SW480 (cell line): ENCODE measurements around the gene NXT1.
"Not testable (repeated sequence)": the region's sequence is repeated elsewhere in the genome, so short reads cannot be mapped to it uniquely, and the experiment has no call there.

Source experiments
- DNase-seq: peaks from one replicate; pipeline ENCODE4 v3.0.0-alpha.2; 2016; ENCODE audit warnings: low spot score

NXT1 gene

GRCh38 chr20:23350196-23350903, at the start of gene NXT1:
Gene NXT1, plus strand, starts transcription at chr20:23350791. Its CDS starts 3,251 bp downstream, at chr20:23354042.
- peak; percentile 100 for DNase-seq

DNA sequence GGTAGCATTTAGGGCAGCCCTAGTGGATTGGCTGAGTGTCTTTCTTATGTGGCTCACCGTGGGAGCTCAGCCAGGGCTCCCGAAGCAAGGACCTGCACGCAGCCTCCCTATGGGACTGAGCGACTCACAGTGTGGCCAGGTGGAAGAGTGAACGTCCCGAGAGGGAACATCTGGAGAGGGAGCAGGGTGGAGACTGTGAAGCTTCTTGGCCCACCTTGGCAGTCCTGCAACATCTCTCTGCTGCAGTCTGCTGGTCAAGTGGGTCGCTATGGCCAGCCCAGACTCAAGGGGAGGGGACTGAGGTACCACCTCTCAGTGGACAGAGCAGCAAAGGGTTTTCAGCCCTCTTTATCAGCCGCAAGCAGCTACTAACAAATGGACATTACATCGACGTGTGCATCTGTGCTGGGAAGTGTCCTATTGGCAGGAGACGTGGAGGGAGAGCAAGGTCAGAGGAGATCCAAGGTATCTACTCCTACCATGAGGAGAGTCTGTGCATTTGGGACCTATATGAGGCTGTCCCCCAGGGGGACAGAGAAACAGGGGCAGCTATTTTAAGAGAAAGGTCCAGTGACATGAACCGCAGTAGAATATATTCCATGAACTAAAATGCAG, 49.0 kb upstream of the NXT1 start:
- DNase-seq, result no peak

DNA sequence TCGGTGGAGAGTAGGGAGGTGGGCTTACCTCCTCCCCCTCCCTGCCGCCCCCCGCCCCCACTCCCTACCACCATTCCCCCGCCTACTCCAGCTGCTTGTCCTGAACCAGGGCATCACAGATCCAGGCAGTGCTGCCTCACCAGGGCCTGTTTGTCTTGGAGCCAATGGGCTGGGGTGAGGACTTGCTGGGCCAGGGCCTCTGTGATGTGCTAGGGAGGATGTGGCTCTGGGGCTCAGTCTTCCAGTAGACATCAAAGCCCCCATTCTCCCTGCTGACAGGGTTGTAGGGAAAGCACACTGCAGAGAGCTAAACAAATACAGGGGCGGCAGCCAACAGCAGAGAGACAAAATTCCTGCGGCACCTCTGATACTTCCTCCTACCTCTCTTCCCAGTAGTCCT, 48.2 kb upstream of the NXT1 start:
- no peak for DNase-seq

DNA sequence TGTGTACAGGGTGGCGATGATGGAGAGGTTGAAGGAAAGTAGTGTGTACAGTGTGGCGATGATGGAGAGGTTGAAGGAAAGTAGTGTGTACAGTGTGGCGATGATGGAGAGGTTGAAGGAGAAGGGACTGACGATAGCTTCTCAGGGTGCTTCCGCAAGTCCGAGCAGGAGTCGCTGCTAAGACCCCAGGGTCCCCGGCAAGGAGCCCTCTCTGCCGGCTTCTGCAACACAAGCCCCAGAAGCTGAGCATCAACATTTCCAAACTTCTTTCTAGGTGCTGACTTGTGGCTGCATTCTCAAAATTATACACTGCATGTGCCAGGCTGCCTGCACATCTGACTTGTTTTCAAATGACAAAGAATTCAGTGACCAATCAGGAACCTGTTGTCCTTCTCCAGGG, 47.8 kb upstream of the NXT1 start:
- DNase-seq, result no peak

DNA sequence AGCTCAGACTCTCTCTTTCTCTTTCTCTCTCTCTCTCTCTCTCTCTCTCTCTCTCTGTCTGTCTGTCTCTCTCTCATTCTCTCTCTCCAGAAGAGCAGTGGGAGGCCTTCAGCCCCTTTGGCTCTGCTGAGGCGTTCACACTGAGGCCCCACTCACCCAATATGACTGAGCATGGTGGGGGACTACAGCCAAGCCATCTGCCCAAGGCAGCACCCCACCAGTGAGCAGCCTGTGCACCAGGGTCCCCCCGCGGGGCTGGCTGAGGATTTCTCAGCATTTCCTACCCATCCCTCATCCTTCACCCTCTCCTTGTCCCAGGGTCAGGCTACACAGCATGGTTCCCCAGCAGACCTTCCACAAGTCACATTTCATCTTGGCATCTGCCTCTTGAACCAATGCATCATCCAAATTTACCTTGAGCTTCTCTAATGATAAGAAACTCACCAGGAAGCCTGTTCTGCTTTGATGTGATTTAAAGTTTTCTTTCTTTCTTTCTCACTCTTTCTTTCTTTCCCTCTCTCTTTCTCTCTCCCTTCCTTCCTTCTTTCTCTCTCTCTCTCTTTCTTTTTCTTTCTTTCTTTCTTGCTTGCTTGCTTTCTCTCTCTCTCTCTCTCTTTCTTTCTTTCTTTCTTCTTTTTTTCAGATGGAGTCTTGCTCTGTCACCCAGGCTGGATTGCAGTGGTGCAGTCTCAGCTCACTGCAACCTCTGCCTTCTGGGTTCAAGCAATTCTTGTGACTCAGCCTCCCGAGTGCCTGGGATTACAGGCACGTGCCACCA, 47.1 kb upstream of the NXT1 start:
- DNase-seq, result no peak

GRCh38 chr20:23304616-23305015, 46.0 kb upstream of the NXT1 start:
- no peak for DNase-seq

- DNase-seq, result no peak
These were observed 45.5 kb upstream of the NXT1 start for GRCh38 chr20:23305098-23305497.

DNA sequence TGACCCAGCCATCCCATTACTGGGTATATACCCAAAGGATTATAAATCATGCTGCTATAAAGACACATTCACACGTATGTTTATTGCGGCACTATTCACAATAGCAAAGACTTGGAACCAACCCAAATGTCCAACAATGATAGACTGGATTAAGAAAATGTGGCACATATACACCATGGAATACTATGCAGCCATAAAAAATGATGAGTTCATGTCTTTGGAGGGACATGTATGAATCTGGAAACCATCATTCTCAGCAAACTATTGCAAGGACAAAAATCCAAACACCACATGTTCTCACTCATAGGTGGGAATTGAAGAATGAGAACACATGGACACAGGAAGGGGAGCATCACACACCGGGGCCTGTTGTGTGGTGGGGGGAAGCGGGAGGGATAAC, 43.2 kb upstream of the NXT1 start:
- not testable (repeated sequence) for DNase-seq

DNA sequence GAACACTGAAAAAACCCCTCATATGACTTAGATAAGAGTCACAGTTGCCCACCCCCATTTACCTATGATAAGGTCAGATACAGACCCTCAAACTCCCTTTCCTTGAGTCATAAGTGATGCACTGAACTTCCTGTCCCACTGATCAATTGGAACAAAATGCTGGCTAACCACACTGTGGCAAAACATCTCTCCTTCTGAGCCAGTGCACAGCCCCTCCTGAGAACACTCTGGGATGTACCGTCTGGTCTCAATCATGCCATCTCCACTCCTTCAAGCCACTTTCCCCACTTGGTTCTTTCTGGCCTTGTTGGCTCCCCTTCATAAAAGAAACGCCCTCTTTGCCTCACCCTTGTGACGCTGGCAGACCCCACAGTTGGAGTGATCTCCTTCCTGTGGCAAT, 42.6 kb upstream of the NXT1 start:
- DNase-seq, result no peak

DNA sequence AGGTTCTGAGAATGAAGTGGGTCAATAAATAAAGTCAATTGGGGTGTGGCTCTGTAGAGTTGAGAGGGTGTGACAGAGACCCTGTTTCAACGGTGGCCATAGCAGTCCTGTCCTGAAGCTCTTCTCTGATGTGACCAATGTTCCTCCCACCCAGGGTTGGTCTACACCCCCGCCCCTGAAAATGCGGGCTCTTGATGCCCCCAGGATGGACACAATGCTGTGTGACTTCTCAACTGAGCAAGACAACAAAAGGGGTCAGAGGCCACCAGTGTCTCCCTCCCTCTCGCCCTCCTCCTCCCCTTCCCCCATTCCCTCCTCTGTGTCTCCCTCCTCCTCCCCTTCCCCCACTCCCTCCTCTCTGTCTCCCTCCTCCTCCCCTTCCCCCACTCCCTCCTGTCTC, 41.7 kb upstream of the NXT1 start:
- DNase-seq, result no peak

DNA sequence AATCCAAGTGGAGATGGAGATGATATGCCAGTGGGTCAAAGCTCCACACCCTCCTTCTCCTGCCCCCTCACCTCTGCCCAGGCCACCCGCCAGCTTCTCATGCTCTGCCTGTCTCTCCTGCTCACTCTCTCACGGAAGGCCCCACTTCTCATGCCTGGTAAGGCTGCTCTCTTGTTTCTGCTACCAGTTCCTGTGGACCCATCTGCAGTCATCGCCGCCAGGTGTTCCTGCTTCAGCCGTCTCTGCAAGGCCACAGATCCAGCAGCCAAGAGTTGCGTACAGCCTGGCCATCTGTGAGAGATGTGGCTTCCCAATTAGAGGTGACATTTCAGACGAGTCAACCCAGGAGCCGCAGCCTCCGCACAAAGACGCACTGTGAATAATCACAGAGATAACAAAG, 40.8 kb upstream of the NXT1 start:
- DNase-seq, result no peak

- no peak for DNase-seq
These were observed 38.6 kb upstream of the NXT1 start for GRCh38 chr20:23311947-23312506.

DNA sequence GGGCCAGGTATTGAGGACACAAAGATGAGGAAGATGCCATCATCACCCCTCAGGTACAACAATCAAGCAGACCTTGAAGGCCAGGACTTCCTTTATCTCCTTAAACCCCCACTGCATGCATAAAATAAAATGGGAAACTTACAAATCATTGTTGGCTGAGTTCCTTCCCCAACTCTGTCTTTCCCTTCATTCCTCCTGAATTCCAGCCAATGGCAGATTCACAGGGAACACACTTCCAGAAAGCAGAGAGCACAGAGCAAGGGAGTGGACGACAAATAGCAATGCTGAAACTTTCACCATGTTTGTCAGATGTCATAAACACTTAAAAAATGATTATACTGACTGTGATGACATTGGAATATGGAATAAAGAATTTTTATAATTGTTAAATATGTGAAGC, 37.3 kb upstream of the NXT1 start:
- DNase-seq, result no peak

DNA sequence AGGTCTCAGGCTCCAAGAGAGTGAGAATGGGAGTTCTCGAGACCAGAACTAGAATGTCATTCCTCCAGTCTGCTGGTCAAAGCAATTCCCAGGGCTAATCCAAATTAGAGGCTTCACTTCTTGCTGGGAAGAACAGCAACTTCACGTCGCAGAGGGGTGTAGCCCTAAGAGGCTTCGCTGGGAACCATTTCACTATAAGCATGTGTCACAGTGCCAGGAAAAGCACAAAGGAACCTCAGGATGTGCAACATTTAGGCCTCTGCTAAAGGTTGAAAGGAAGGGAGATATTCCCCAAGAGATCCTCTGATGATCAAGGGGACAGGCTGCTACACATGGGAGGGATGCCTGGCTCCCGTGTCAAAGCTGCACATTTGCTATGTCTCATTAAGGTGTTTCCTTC, 35.9 kb upstream of the NXT1 start:
- no peak for DNase-seq

DNA sequence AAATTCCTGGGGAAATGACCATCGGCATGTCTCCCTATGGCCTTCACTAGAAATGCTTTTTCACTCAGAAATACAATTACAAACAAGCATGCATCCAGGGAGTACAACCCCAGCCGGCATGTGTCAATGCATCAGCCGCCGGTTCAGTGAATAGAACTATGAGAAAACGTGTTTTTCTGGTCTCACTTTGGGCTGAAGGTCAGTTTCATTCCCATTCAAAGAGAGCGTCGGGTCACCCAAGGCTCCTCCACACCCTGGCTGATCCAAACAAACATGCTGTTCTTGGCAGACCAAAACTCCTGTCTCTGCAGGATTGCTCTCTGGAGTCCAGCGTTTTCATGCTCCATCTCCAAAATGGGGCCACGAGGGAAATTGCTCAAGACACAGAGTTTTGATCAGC, 35.5 kb upstream of the NXT1 start:
- DNase-seq, result no peak

DNA sequence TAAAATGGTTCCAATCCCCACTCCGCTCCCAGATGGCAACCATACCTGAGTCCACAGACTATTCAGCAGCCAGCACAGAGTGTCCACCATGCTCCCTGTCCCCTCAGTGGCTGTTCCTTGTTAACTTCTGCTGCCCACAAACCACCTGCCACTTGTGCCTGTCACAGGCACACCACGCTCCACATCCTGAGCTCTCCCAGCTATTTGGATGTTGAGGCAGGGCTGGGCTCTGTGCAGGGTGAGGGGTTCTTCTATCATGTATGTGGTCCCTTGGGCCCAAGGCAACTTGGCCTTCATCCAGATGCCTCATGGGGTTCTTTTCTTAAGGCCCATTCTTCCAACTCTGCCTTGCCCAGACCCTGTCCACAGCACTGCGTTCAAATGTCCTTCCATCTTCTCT, 34.0 kb upstream of the NXT1 start:
- no peak for DNase-seq

- DNase-seq, result no peak
These were observed 33.5 kb upstream of the NXT1 start for GRCh38 chr20:23317081-23317480.

DNA sequence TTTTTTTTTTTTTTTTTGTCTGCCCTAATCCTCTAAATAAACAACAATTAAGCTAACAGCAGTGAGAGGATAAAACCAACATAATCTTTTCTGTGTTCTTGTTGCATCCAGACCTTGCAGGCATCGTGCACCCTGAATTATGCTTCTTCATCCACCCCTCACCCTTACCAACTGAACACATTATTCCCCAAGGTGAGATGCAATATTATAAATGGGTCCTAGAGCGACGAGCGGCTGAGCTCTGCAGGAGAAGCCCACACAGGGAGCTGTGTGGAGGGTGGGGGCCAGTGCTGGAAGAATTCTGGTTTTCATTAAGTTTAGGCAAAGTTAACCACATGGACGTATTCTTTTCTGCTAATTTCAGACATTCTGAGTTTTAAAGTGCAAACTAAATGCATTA, 32.2 kb upstream of the NXT1 start:
- DNase-seq, result no peak

DNA sequence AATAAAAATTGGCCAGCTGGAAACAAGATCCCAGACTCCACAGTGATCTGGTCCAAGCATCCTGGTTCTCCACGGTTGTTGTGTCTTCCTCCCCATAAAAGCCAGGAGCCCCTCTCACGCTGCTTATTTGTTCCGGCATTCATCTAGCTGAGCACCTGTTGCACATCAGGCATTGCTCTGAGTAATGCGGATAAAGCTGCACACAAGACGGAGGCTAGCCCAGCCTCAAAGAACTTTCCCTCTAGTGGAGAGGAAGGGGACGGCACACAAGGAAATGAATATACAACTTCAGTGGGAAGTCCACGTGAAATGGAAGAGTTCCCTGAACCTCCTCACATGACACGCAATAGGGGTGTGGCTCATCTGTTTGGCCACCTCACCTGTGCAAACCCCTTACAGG, 30.3 kb upstream of the NXT1 start:
- peak; percentile 43 for DNase-seq

DNA sequence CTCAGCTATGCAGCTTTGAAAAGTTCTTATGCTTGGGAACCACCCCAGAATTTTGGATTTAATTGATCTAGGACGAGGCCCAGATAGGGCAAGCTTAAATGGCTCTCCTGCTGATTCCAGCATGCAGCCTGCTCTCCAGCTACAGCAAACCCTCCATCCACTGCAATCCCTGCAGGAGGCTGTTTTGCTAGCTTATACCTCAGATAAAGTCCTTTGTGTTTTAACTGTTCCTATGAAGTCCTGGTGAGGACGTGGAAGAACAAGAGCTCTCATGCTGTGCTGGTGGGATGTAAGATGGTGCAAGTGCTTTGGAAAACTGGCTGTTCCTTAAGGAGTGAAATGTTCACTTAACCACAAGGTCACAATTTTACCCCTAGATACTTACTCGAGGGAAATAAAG, 25.5 kb upstream of the NXT1 start:
- no peak for DNase-seq

DNA sequence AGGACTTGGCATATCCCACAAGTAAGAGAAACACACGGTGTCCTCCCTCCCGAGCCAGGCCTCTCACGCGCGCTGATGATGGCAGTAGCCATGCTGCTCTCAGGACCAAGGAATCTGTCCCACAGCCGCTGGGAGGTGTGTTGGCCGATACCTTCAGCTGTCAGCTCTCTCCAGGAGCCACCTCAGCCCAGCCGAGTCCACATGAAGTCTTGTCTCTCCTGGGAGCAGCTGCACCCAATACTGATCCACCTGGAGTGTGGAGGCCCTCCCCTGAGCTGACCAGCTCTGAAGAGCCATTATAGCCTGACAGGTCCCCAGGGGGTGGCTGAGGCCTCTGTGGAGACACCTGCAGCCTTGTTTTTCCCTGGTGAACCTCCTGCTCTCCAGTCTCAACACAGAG, 23.8 kb upstream of the NXT1 start:
- DNase-seq, result no peak

DNA sequence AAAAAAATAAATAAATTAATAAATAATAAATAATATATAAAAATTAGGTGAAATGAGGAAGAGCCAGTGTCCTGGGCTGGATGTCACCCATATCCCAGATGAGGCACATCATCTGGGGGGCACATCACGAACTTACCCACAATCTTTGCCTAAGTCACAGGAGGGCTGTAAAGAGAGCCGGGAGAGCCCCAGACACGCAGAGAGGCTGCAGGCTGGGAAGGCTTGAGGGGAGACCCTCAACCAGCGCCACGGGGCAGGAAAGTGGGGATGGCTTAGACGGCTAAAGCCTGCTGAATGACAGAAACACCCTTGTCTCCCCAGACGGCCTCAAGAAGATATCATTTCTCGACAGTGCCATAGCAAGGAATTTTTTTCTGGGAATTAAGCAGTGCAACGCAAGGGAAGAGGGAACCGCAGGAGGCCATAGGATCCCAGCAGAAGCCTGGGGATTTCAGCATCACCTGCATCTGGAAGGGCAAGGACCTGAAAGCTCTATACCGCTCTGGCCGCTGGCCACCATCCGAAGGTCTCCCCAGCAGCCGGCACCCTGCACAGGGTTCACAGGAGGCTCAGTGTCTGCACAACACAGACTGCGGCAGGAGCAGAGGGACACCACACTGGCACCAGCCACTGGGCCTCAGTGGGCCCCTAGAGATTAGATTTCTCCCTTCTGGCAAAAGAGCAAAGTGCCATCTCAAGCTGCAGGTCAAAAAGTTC, 22.8 kb upstream of the NXT1 start:
- no peak for DNase-seq
